Measurements from ENCODE around the gene MTMR11.

The MTMR11 gene

GRCh38 chr1:149977345-149977744, 40.7 kb upstream of the MTMR11 start:
- H3K4me1 ChIP-seq (ENCODE audit: control insufficient read depth in 1 of 2, insufficient read depth in 2 of 2, low read length in 2 of 2) = no peaks in the 10 kb centered on the region
- H3K36me3 ChIP-seq (ENCODE audit: control insufficient read depth in 1 of 2, insufficient read depth in 2 of 2, low read length in 2 of 2) = peaks cover 10 to 20% of the 10 kb centered on the region in 2 experiments
- H3K27ac ChIP-seq (ENCODE audit: low read depth, low read length) = no peak overlapping the region
- H3K4me2 ChIP-seq (ENCODE audit: low read length) = no peak overlapping the region
- no peak overlapping the region for H3K23ac ChIP-seq (ENCODE audit: low read length)
- no peak overlapping the region for H3K4ac ChIP-seq (ENCODE audit: low read depth, low read length)
- H3K79me1 ChIP-seq (ENCODE audit: low read length) = no peaks in the 10 kb centered on the region
- H4K12ac ChIP-seq (ENCODE audit: low read depth, low read length) = no peak overlapping the region
- no peak overlapping the region for H3K14ac ChIP-seq (ENCODE audit: low read length)
- H3K18ac ChIP-seq (ENCODE audit: low read length) = no peak overlapping the region
- WGBS (ENCODE audit: extremely low coverage, insufficient coverage, insufficient read length) = no CpG with 5 or more reads among the region's 3 CpGs
- H2BK12ac ChIP-seq (ENCODE audit: low read length) = no peak overlapping the region
- no peak overlapping the region for H4K8ac ChIP-seq (ENCODE audit: low read depth, low read length)
- no peaks in the 10 kb centered on the region for H3K9me3 ChIP-seq (ENCODE audit: insufficient read depth, low read depth, low read length)
- no peak overlapping the region for H3K4me3 ChIP-seq (ENCODE audit: low read depth, low read length)
- H2BK5ac ChIP-seq (ENCODE audit: low read depth, low read length, poor library complexity) = no peak overlapping the region
- H2BK120ac ChIP-seq (ENCODE audit: insufficient read depth, low read length, poor library complexity) = no peak overlapping the region
- no peak overlapping the region for H2AFZ ChIP-seq (ENCODE audit: insufficient read depth, low read length, poor library complexity)
- no peak overlapping the region for H3K9ac ChIP-seq (ENCODE audit: low read length)
- H3K79me2 ChIP-seq (ENCODE audit: control insufficient read depth, insufficient read depth, low read length, poor library complexity) = no peaks in the 10 kb centered on the region
- H3K27me3 ChIP-seq (ENCODE audit: insufficient read depth, low read length) = no peaks in the 10 kb centered on the region
- no peak for DNase-seq
- H4K91ac ChIP-seq (ENCODE audit: low read depth, low read length) = no peak overlapping the region
- H2AK5ac ChIP-seq (ENCODE audit: low read length) = no peak overlapping the region

- Histone ChIP-seq H3K27me3 (ENCODE audit: insufficient read depth, low read length) (no peaks in the 10 kb centered on the region), H3K14ac (ENCODE audit: low read length) (no peak overlapping the region), H3K4me1 (ENCODE audit: control insufficient read depth in 1 of 2, insufficient read depth in 2 of 2, low read length in 2 of 2) (peaks cover 0 to 2% of the 10 kb centered on the region in 2 experiments), H3K79me2 (ENCODE audit: control insufficient read depth, insufficient read depth, low read length, poor library complexity) (no peaks in the 10 kb centered on the region), H3K9me3 (ENCODE audit: insufficient read depth, low read depth, low read length) (no peaks in the 10 kb centered on the region), H3K4me2 (ENCODE audit: low read length) (no peak overlapping the region), H3K18ac (ENCODE audit: low read length) (no peak overlapping the region), H3K9ac (ENCODE audit: low read length) (no peak overlapping the region), H3K36me3 (ENCODE audit: control insufficient read depth in 1 of 2, insufficient read depth in 2 of 2, low read length in 2 of 2) (peaks cover 17 to 35% of the 10 kb centered on the region in 2 experiments), H3K4ac (ENCODE audit: low read depth, low read length) (no peak overlapping the region), H2AK5ac (ENCODE audit: low read length) (no peak overlapping the region), H3K79me1 (ENCODE audit: low read length) (no peaks in the 10 kb centered on the region), H4K91ac (ENCODE audit: low read depth, low read length) (no peak overlapping the region), H3K27ac (ENCODE audit: low read depth, low read length) (no peak overlapping the region), H3K4me3 (ENCODE audit: low read depth, low read length) (no peak overlapping the region), H4K12ac (ENCODE audit: low read depth, low read length) (no peak overlapping the region), H2AFZ (ENCODE audit: insufficient read depth, low read length, poor library complexity) (no peak overlapping the region), H2BK5ac (ENCODE audit: low read depth, low read length, poor library complexity) (no peak overlapping the region), H2BK120ac (ENCODE audit: insufficient read depth, low read length, poor library complexity) (no peak overlapping the region), H2BK12ac (ENCODE audit: low read length) (no peak overlapping the region), H3K23ac (ENCODE audit: low read length) (no peak overlapping the region), H4K8ac (ENCODE audit: low read depth, low read length) (no peak overlapping the region)
- no peak for DNase-seq
- no CpG with 5 or more reads among the region's 2 CpGs for WGBS (ENCODE audit: extremely low coverage, insufficient coverage, insufficient read length)
Measured at GRCh38 chr1:149972547-149972946, 35.9 kb upstream of the MTMR11 start.

- no peak overlapping the region for H3K18ac ChIP-seq (ENCODE audit: low read length)
- no peak overlapping the region for H4K12ac ChIP-seq (ENCODE audit: low read depth, low read length)
- no peak overlapping the region for H4K8ac ChIP-seq (ENCODE audit: low read depth, low read length)
- H3K27me3 ChIP-seq (ENCODE audit: insufficient read depth, low read length) = no peaks in the 10 kb centered on the region
- no peak overlapping the region for H3K4me2 ChIP-seq (ENCODE audit: low read length)
- H2AK5ac ChIP-seq (ENCODE audit: low read length) = no peak overlapping the region
- no peaks in the 10 kb centered on the region for H3K79me2 ChIP-seq (ENCODE audit: control insufficient read depth, insufficient read depth, low read length, poor library complexity)
- H2AFZ ChIP-seq (ENCODE audit: insufficient read depth, low read length, poor library complexity) = no peak overlapping the region
- peaks cover 0 to 2% of the 10 kb centered on the region in 2 experiments for H3K4me1 ChIP-seq (ENCODE audit: control insufficient read depth in 1 of 2, insufficient read depth in 2 of 2, low read length in 2 of 2)
- H3K79me1 ChIP-seq (ENCODE audit: low read length) = no peaks in the 10 kb centered on the region
- H3K23ac ChIP-seq (ENCODE audit: low read length) = no peak overlapping the region
- no peak overlapping the region for H3K9ac ChIP-seq (ENCODE audit: low read length)
- H4K91ac ChIP-seq (ENCODE audit: low read depth, low read length) = no peak overlapping the region
- H3K27ac ChIP-seq (ENCODE audit: low read depth, low read length) = no peak overlapping the region
- peaks cover 27 to 44% of the 10 kb centered on the region in 2 experiments for H3K36me3 ChIP-seq (ENCODE audit: control insufficient read depth in 1 of 2, insufficient read depth in 2 of 2, low read length in 2 of 2)
- DNase-seq = no peak
- no peak overlapping the region for H3K4me3 ChIP-seq (ENCODE audit: low read depth, low read length)
- no peak overlapping the region for H2BK5ac ChIP-seq (ENCODE audit: low read depth, low read length, poor library complexity)
- H3K9me3 ChIP-seq (ENCODE audit: insufficient read depth, low read depth, low read length) = no peaks in the 10 kb centered on the region
- no peak overlapping the region for H2BK12ac ChIP-seq (ENCODE audit: low read length)
- H3K14ac ChIP-seq (ENCODE audit: low read length) = no peak overlapping the region
- no peak overlapping the region for H3K4ac ChIP-seq (ENCODE audit: low read depth, low read length)
- no peak overlapping the region for H2BK120ac ChIP-seq (ENCODE audit: insufficient read depth, low read length, poor library complexity)
Measured at GRCh38 chr1:149967646-149968045, 31.0 kb upstream of the MTMR11 start.

- no peak overlapping the region for H4K8ac ChIP-seq (ENCODE audit: low read depth, low read length)
- H3K4me2 ChIP-seq (ENCODE audit: low read length) = no peak overlapping the region
- H4K91ac ChIP-seq (ENCODE audit: low read depth, low read length) = no peak overlapping the region
- no peak overlapping the region for H2BK5ac ChIP-seq (ENCODE audit: low read depth, low read length, poor library complexity)
- H2BK120ac ChIP-seq (ENCODE audit: insufficient read depth, low read length, poor library complexity) = no peak overlapping the region
- H3K4me1 ChIP-seq (ENCODE audit: control insufficient read depth in 1 of 2, insufficient read depth in 2 of 2, low read length in 2 of 2) = peaks cover 0 to 2% of the 10 kb centered on the region in 2 experiments
- no peak overlapping the region for H2AFZ ChIP-seq (ENCODE audit: insufficient read depth, low read length, poor library complexity)
- H3K36me3 ChIP-seq (ENCODE audit: control insufficient read depth in 1 of 2, insufficient read depth in 2 of 2, low read length in 2 of 2) = peaks cover 27 to 42% of the 10 kb centered on the region in 2 experiments
- H3K79me1 ChIP-seq (ENCODE audit: low read length) = no peaks in the 10 kb centered on the region
- no peak overlapping the region for H3K4me3 ChIP-seq (ENCODE audit: low read depth, low read length)
- no peaks in the 10 kb centered on the region for H3K79me2 ChIP-seq (ENCODE audit: control insufficient read depth, insufficient read depth, low read length, poor library complexity)
- H3K9ac ChIP-seq (ENCODE audit: low read length) = no peak overlapping the region
- no peak for DNase-seq
- no peak overlapping the region for H2AK5ac ChIP-seq (ENCODE audit: low read length)
- no peak overlapping the region for H2BK12ac ChIP-seq (ENCODE audit: low read length)
- no peak overlapping the region for H3K14ac ChIP-seq (ENCODE audit: low read length)
- H3K27ac ChIP-seq (ENCODE audit: low read depth, low read length) = no peak overlapping the region
- no peak overlapping the region for H3K4ac ChIP-seq (ENCODE audit: low read depth, low read length)
- no peak overlapping the region for H4K12ac ChIP-seq (ENCODE audit: low read depth, low read length)
- no CpG with 5 or more reads among the region's 3 CpGs for WGBS (ENCODE audit: extremely low coverage, insufficient coverage, insufficient read length)
- H3K9me3 ChIP-seq (ENCODE audit: insufficient read depth, low read depth, low read length) = no peaks in the 10 kb centered on the region
- no peak overlapping the region for H3K18ac ChIP-seq (ENCODE audit: low read length)
- H3K23ac ChIP-seq (ENCODE audit: low read length) = no peak overlapping the region
- H3K27me3 ChIP-seq (ENCODE audit: insufficient read depth, low read length) = no peaks in the 10 kb centered on the region
Measured at GRCh38 chr1:149967041-149967440, 30.4 kb upstream of the MTMR11 start.
